Colonic mucosa (tissue), 4 donors: ENCODE data around the gene MYLIP. TPM values are rescaled to one million over a fixed set of nuclear protein-coding genes. Genes with fewer than 3 reads are reported as not detected.

ENCODE experiments used
- DNase-seq: peaks from one replicate; pipeline ENCODE4 v3.0.0-alpha.2; 2020
- H3K27ac ChIP-seq: fragments of 200-600 bp; one replicate; pipeline ENCODE4 v1.8.0; 2021
- H3K27me3 ChIP-seq: fragments of 200-600 bp; one replicate; pipeline ENCODE4 v1.8.0; 2021
- H3K36me3 ChIP-seq: fragments of 200-600 bp; one replicate; pipeline ENCODE4 v1.8.0; 2021
- H3K4me1 ChIP-seq: fragments of 200-600 bp; one replicate; pipeline ENCODE4 v1.8.0; 2021; ENCODE audit warnings: mild to moderate bottlenecking
- H3K4me3 ChIP-seq: fragments of 200-600 bp; one replicate; pipeline ENCODE4 v1.8.0; 2021
- H3K9ac ChIP-seq, 2 donors: one replicate each; pipeline ENCODE4 v1.7.0; 2013; ENCODE audit warnings: control low read depth in 2 of 2, low read depth in 2 of 2, low read length in 2 of 2
- H3K9me3 ChIP-seq: fragments of 200-600 bp; one replicate; pipeline ENCODE4 v1.8.0; 2021
- intact Hi-C: fragments of 100-400 bp; cut with DNase I; formaldehyde crosslinking; loops from one replicate; pipeline ENCODE4 v1.14.1; 2022
- total RNA-seq, 2 donors: library from RNA; stranded (reverse); fragmentation: NEBNext Ultra II Directional in 1 of 2; extraction: Animal tissue kit (Norgen Biotek cat#: 25700) in 1 of 2; gene quantifications; one replicate each; pipeline ENCODE4 v1.2.1, GENCODE V29; 2021
- TF ChIP-seq, protein P1 (sequence below): fragments of 200-600 bp; IDR thresholded peaks from one replicate; pipeline ENCODE4 v1.8.0; 2022; ENCODE audit warnings: antibody characterized with exemption, mild to moderate bottlenecking
- donor health status: healthy.
- donor health status: DM: no; HTN: no; CAD: no.
- donor health status: DM: no; HTN: no; CAD: no.

Gene MYLIP
- total RNA-seq, 2 donors from 2014 or later = 23.9 to 32.2 TPM

DNA sequence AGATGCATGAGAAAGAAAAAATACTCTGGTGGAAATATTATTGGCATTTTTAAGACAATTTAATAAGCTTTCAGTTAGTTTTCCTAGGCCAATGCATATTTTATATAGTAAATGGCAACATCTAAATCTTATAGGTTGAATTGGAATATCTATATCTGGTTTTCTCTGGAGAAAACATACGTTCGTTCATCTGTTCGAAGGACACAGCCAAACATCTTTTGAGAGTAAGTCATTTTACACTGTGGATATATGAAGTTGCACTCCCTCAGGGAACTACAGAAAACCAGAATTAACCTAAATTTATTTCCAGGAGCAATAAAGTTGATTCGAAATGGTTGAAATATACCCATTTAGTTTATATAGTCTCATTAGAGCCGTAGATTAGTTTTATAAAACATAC is 49.0 kb downstream of the MYLIP start:
- no peaks in the 10 kb centered on the region for H3K9me3 ChIP-seq
- no peaks in the 10 kb centered on the region for H3K36me3 ChIP-seq
- no peak overlapping the region for H3K9ac ChIP-seq
- H3K27me3 ChIP-seq = no peaks in the 10 kb centered on the region
- H3K4me3 ChIP-seq = no peak overlapping the region
- intact Hi-C loops = no loop called here
- H3K27ac ChIP-seq = no peak overlapping the region
- DNase-seq = no peak
- TF ChIP-seq, protein P1, sequence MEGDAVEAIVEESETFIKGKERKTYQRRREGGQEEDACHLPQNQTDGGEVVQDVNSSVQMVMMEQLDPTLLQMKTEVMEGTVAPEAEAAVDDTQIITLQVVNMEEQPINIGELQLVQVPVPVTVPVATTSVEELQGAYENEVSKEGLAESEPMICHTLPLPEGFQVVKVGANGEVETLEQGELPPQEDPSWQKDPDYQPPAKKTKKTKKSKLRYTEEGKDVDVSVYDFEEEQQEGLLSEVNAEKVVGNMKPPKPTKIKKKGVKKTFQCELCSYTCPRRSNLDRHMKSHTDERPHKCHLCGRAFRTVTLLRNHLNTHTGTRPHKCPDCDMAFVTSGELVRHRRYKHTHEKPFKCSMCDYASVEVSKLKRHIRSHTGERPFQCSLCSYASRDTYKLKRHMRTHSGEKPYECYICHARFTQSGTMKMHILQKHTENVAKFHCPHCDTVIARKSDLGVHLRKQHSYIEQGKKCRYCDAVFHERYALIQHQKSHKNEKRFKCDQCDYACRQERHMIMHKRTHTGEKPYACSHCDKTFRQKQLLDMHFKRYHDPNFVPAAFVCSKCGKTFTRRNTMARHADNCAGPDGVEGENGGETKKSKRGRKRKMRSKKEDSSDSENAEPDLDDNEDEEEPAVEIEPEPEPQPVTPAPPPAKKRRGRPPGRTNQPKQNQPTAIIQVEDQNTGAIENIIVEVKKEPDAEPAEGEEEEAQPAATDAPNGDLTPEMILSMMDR = no peak
- no peaks in the 10 kb centered on the region for H3K4me1 ChIP-seq

DNA sequence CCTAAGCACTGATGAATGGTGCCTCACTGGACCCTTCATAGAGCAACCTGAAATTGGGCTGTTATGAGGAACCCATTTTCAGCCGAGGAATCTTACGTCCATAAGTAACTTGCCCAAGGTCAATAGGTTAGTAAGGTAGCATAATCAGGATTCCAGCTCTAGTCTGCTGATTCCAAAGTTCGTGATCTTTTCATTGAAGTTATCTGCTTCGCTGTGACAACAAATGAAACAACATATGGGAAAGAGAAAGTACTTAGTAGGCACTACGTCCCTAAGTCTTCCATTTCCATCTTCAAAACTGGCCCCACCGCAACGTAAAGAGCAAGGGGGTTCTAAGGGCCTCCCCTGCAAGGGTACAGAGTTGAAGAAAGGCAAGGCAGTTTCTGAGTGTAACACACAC is 49.5 kb downstream of the MYLIP start:
- H3K36me3 ChIP-seq = no peaks in the 10 kb centered on the region
- TF ChIP-seq, protein P1 = no peak
- H3K4me3 ChIP-seq = no peak overlapping the region
- no peaks in the 10 kb centered on the region for H3K4me1 ChIP-seq
- no peaks in the 10 kb centered on the region for H3K27me3 ChIP-seq
- no peak overlapping the region for H3K27ac ChIP-seq
- no peak for DNase-seq
- intact Hi-C loops = no loop called here
- H3K9ac ChIP-seq = no peak overlapping the region
- no peaks in the 10 kb centered on the region for H3K9me3 ChIP-seq

DNA sequence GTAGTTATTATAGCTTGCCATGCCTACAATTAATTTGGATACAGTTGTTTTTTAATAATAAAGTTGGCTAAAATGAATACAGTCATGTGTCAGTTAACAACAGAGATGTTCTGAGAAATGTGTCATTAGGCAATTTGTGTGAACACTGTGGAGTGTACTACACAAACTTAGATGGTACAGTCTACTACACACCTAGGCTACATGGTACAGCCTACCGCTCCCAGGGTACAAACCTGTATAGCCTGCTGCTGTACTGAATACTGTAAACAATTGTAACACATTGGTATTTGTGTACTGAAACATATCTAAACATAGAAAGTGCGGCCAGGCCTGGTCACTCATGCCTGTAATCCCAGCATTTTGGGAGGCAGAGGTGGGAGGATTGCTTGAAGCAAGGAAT is 50.2 kb downstream of the MYLIP start:
- no peak for DNase-seq
- intact Hi-C loops = no loop called here
- Histone ChIP-seq H3K4me3 (no peak overlapping the region), H3K9me3 (no peaks in the 10 kb centered on the region), H3K27me3 (no peaks in the 10 kb centered on the region), H3K27ac (no peak overlapping the region), H3K4me1 (no peaks in the 10 kb centered on the region), H3K36me3 (no peaks in the 10 kb centered on the region), H3K9ac (no peak overlapping the region)
- TF ChIP-seq, protein P1 = no peak

DNA sequence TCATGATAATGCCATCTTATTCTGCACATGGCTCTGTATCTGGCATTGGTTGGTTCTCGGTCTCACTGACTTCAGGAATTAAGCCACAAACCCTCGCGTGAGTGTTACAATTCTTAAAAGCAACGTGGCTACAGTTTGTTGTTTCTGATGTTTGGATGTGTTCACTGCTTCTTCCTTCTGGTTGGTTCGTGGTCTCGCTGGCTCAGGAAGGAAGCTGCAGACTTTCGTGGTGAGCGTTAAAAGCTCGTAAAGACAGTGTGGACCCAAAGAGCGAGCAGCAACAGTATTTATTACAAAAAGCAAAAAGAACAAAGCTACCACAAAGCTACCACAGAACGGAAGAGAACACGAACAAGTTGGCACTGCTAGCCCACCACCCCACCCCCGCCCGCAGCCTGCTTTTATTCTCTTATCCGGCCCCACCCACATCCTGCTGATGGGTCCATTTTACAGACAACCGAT is 51.1 kb downstream of the MYLIP start:
- no peak overlapping the region for H3K27ac ChIP-seq
- no peak overlapping the region for H3K4me3 ChIP-seq
- H3K9ac ChIP-seq = no peak overlapping the region
- no peaks in the 10 kb centered on the region for H3K9me3 ChIP-seq
- DNase-seq = no peak
- intact Hi-C loops = loop anchor here (5.0 to 10.0 kb wide), 3 partner anchors 45 to 488 kb away; no protein-coding TSS in a partner anchor
- no peaks in the 10 kb centered on the region for H3K36me3 ChIP-seq
- TF ChIP-seq, protein P1 = no peak
- H3K4me1 ChIP-seq = no peaks in the 10 kb centered on the region
- H3K27me3 ChIP-seq = no peaks in the 10 kb centered on the region

DNA sequence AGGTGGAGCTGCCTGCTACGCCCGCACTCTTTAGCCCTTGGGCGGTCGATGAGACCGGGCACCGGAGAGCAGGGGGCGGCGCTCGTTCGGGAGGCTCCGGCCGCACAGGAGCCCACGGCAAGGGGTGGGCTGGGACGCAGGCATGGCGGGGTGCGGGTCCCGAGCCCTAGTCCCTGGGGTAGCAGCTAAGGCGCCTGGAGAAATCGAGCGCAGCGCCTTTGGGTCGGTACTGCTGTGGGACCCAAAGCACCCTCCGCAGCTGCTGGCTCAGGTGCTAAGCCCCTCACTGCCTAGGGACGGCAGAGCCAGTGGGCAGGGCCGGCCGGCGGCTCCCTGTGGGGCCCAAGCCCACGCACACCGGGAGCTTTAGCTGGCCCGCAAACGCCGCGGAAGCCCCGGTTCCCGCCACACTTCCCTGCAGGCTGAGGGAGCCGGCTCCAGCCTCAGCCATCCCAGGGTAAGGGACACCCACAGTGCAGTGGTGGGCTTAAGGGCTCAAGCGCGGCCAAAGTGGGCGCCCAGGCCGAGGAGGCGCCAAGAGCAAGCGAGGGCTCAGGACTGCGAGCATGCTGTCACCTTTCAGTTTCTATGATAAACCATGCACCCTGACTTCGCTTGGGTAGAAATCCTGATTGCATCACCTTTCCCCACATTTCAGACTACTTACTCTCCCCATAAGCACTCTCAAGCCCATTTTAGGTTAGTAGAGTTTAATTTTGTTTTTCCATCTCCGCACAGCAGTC is 52.0 kb downstream of the MYLIP start:
- Histone ChIP-seq H3K27ac (no peak overlapping the region), H3K36me3 (no peaks in the 10 kb centered on the region), H3K4me1 (no peaks in the 10 kb centered on the region), H3K4me3 (no peak overlapping the region), H3K27me3 (no peaks in the 10 kb centered on the region), H3K9me3 (no peaks in the 10 kb centered on the region), H3K9ac (no peak overlapping the region)
- no peak for DNase-seq
- TF ChIP-seq, protein P1 = no peak
- intact Hi-C loops = loop anchor here (5.0 to 10.0 kb wide), 3 partner anchors 46 to 489 kb away; no protein-coding TSS in a partner anchor
